Left ventricle myocardium inferior (tissue), 1 donor: ENCODE measurements around the gene NTSR1. TPM values are rescaled to one million over a fixed set of nuclear protein-coding genes. Genes with fewer than 3 reads are reported as not detected.

Experiments used
- DNase-seq: peaks from one replicate; pipeline ENCODE4 v3.0.0-alpha.2; 2020
- H3K27ac ChIP-seq: fragments of 200-600 bp; replicated peaks from 2 replicates; pipeline ENCODE4 v1.8.0; 2021
- H3K27me3 ChIP-seq: fragments of 200-600 bp; 2 replicates; pipeline ENCODE4 v1.8.0; 2021; ENCODE audit warnings: low read depth
- H3K36me3 ChIP-seq: fragments of 200-600 bp; 2 replicates; pipeline ENCODE4 v1.8.0; 2021
- H3K4me1 ChIP-seq: fragments of 200-600 bp; 2 replicates; pipeline ENCODE4 v1.8.0; 2021
- H3K4me3 ChIP-seq: fragments of 200-600 bp; 2 replicates; pipeline ENCODE4 v1.8.0; 2021; ENCODE audit warnings: mild to moderate bottlenecking, moderate library complexity
- H3K9me3 ChIP-seq: fragments of 200-600 bp; replicated peaks from 2 replicates; pipeline ENCODE4 v1.8.0; 2021
- CTCF ChIP-seq: fragments of 200-600 bp; IDR thresholded peaks from 2 replicates; pipeline ENCODE4 v1.8.0; 2021; ENCODE audit warnings: antibody characterized with exemption, mild to moderate bottlenecking, borderline replicate concordance
- intact Hi-C: fragments of 100-400 bp; cut with micrococcal nuclease; formaldehyde crosslinking; loops from one replicate; pipeline ENCODE4 v1.11.0; 2022
- total RNA-seq: library from RNA; stranded (reverse); fragmentation: NEBNext Ultra II Directional; extraction: Animal tissue kit (Norgen Biotek cat#: 25700); gene quantifications from one replicate; pipeline ENCODE4 v1.2.1, GENCODE V29; 2021
- donor health status: DM: no; HTN: yes; CAD: no; lungs with severe emphysema.

Gene NTSR1
- total RNA-seq, 1 donor from 2014 or later, result not detected

- H3K4me3 ChIP-seq, result no peak overlapping the region
- TF ChIP-seq CTCF, result no peak
- no peaks in the 10 kb centered on the region for H3K9me3 ChIP-seq
- intact Hi-C loops, result no loop called here
- H3K27me3 ChIP-seq, result peaks cover 56% of the 10 kb centered on the region
- no peak overlapping the region for H3K27ac ChIP-seq
- peaks cover 18% of the 10 kb centered on the region for H3K4me1 ChIP-seq
- DNase-seq, result no peak
- no peaks in the 10 kb centered on the region for H3K36me3 ChIP-seq
Observed at GRCh38 chr20:62706344-62706743, 2.3 kb upstream of the NTSR1 start.

GRCh38 chr20:62706857-62707256 lies 1.8 kb upstream of the NTSR1 start:
- no peak overlapping the region for H3K27ac ChIP-seq
- no peak for DNase-seq
- no peaks in the 10 kb centered on the region for H3K9me3 ChIP-seq
- no peak overlapping the region for H3K4me3 ChIP-seq
- H3K27me3 ChIP-seq, result peaks cover 61% of the 10 kb centered on the region
- intact Hi-C loops, result no loop called here
- H3K4me1 ChIP-seq, result peaks cover 18% of the 10 kb centered on the region
- no peaks in the 10 kb centered on the region for H3K36me3 ChIP-seq
- no peak for TF ChIP-seq CTCF

- H3K9me3 ChIP-seq, result no peaks in the 10 kb centered on the region
- no peak for TF ChIP-seq CTCF
- H3K27ac ChIP-seq, result no peak overlapping the region
- H3K27me3 ChIP-seq, result peaks cover 65% of the 10 kb centered on the region
- intact Hi-C loops, result no loop called here
- no peak overlapping the region for H3K4me3 ChIP-seq
- H3K36me3 ChIP-seq, result no peaks in the 10 kb centered on the region
- DNase-seq, result no peak
- peaks cover 18% of the 10 kb centered on the region for H3K4me1 ChIP-seq
Observed at GRCh38 chr20:62707276-62707920, 1.2 kb upstream of the NTSR1 start.

- no peak overlapping the region for H3K4me3 ChIP-seq
Observed at GRCh38 chr20:62707921-62708521, 615 bp upstream of the NTSR1 start.

GRCh38 chr20:62709537-62709905 lies 885 bp downstream of the NTSR1 start:
- H3K4me3 ChIP-seq, result no peak overlapping the region
- H3K9me3 ChIP-seq, result no peaks in the 10 kb centered on the region
- peaks cover 72% of the 10 kb centered on the region for H3K27me3 ChIP-seq
- TF ChIP-seq CTCF, result no peak
- no peak for DNase-seq
- peaks cover 25% of the 10 kb centered on the region for H3K4me1 ChIP-seq
- intact Hi-C loops, result no loop called here
- H3K27ac ChIP-seq, result no peak overlapping the region
- H3K36me3 ChIP-seq, result no peaks in the 10 kb centered on the region

More at GRCh38 chr20:62707921-62708521, 615 bp upstream of the NTSR1 start:
- Histone ChIP-seq H3K36me3 (no peaks in the 10 kb centered on the region), H3K27me3 (peaks cover 71% of the 10 kb centered on the region), H3K9me3 (no peaks in the 10 kb centered on the region), H3K4me1 (peaks cover 20% of the 10 kb centered on the region), H3K27ac (no peak overlapping the region)
- no peak for TF ChIP-seq CTCF
- no peak for DNase-seq
- intact Hi-C loops, result no loop called here
